Astrocyte of the cerebellum (primary cell): Measurements from ENCODE around the gene FBXO27.
"Not testable (repeated sequence)": the region's sequence is repeated elsewhere in the genome, so short reads cannot be mapped to it uniquely, and the experiment has no call there.

Experiments
- DNase-seq: peaks from one replicate; pipeline ENCODE4 v3.0.0-alpha.2; 2011; ENCODE audit warnings: low read depth
- H3K4me3 ChIP-seq: 2 replicates; pipeline ENCODE4 v1.5.1; 2011; ENCODE audit warnings: mild to moderate bottlenecking, low read depth, low read length, moderate library complexity
- in situ Hi-C: cut with HindIII; loops from 2 replicates; pipeline ENCODE4 v1.10.0; 2017; ENCODE audit warnings: low sequenced_read_pairs
- TF ChIP-seq, protein P1 (sequence below): IDR thresholded peaks from 2 replicates; pipeline ENCODE4 v1.5.1; 2012; ENCODE audit warnings: low read length, low read depth, moderate library complexity, mild to moderate bottlenecking; ENCODE audit errors: missing control alignments

Gene FBXO27

DNA sequence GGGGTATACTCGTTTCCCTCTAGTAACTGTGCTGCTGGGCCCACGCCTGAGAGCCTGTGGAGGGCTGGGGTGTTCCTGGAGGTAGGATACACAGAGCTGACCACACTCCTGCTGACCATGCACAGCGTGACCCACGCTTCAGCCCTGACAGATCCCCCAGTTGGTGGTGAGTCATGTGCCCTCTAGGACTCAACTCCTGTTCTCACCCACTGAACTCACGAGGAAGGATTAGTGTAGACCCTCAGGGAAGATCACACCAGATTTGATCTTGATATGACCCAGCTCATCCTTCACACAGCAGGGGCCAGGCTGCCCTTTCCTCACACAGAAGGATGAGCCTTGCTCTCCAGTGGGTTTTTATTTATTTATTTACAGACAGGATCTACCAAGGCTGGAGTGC is 38.5 kb upstream of the FBXO27 start:
- TF ChIP-seq, protein P1, sequence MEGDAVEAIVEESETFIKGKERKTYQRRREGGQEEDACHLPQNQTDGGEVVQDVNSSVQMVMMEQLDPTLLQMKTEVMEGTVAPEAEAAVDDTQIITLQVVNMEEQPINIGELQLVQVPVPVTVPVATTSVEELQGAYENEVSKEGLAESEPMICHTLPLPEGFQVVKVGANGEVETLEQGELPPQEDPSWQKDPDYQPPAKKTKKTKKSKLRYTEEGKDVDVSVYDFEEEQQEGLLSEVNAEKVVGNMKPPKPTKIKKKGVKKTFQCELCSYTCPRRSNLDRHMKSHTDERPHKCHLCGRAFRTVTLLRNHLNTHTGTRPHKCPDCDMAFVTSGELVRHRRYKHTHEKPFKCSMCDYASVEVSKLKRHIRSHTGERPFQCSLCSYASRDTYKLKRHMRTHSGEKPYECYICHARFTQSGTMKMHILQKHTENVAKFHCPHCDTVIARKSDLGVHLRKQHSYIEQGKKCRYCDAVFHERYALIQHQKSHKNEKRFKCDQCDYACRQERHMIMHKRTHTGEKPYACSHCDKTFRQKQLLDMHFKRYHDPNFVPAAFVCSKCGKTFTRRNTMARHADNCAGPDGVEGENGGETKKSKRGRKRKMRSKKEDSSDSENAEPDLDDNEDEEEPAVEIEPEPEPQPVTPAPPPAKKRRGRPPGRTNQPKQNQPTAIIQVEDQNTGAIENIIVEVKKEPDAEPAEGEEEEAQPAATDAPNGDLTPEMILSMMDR, result no peak
- DNase-seq, result no peak
- H3K4me3 ChIP-seq, result no peak overlapping the region
- in situ Hi-C loops, result no loop called here

DNA sequence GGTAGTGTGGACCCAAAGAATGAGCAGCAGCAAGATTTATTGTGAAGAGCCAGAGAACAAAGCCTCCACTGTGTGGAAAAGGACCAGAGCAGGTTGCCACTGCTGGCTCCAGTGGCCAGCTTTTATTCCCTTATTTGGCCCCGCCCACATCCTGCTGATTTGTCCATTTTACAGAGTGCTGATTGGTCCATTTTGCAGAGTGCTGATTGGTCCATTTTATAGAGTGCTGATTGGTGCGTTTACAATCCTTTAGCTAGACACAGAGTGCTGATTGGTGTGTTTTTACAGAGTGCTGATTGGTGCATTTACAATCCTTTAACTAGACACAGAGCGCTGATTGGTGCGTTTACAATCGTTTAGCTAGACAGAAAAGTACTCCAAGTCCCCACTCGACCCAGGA is 35.9 kb upstream of the FBXO27 start:
- H3K4me3 ChIP-seq, DNase-seq, in situ Hi-C loops: not testable (repeated sequence)

DNA sequence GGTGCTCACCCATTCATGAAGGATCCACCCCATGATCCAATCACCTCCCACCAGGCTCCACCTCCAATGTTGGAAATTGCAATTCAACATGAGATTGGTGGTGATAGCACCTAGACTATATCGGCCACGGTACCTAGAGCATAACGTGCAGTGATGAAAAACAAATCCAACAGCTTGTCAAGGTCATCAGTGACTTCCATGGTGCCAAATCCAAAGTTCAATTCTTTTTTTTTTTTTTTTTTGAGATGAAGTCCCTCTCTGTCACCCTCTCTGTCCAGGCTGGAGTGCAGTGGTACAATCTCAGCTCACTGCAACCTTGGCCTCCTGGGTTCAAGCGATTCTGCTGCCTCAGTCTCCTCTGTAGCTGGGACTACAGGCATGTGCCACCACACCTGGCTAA is 34.8 kb upstream of the FBXO27 start:
- TF ChIP-seq, protein P1, result no peak
- in situ Hi-C loops, result no loop called here
- no peak overlapping the region for H3K4me3 ChIP-seq
- no peak for DNase-seq

DNA sequence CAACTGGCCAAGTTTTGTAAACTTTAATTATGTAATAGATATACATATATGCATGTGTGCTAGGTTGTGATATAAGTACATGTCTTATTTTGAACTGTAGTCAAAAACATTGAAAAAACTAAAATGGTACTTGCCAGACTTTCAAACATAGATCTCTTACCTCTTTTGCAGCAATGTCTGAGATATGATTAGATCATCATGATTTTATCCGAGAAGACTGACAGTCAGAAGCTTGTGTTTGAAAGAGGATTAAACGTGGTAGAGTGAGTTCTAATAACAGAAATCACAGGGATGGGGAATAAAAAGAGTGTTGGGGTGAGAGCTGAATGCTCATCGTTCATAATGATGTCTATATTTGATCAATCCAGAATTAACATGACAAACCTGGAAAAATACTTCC is 33.6 kb upstream of the FBXO27 start:
- no peak overlapping the region for H3K4me3 ChIP-seq
- in situ Hi-C loops, result no loop called here
- TF ChIP-seq, protein P1, result no peak
- no peak for DNase-seq

DNA sequence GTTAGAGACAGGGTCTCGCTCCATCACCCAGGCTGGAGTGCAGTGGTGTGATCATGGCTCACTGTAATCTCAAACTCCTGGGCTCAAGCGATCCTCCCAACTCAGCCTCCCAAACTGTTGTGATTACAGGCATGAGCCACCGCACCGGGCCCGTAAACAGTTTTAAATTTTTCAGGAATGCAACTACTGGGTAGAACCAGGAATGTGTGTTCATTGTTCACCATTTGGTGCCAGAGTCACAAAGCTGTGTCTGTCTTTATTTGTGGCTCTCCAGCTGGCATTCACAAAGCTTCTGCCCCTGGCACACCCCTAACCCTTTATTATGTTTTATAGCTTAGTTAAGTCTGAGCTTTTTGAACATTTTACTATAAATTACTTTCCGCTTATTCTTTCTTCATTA is 32.1 kb upstream of the FBXO27 start:
- in situ Hi-C loops, result no loop called here
- no peak overlapping the region for H3K4me3 ChIP-seq
- TF ChIP-seq, protein P1, result no peak
- DNase-seq, result no peak

DNA sequence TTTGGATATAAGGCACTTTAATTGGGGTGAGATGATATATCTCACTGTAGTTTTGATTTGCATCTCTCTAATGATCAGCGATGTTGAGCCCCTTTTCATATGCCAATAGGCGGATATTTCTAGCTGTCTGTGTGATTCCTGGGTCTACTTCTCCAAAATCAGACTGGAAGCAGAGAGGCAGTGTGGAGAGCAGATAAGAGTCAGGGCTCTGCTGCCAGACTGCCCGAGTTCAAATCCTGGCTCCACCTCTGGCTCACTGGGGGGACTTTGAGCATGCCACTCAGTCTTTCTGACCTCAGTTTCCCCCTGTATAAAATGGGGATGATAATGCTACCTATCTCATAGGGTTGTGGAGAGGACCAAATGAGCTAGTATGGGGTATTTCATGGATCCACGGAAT is 27.8 kb upstream of the FBXO27 start:
- in situ Hi-C loops, result no loop called here
- no peak for DNase-seq
- H3K4me3 ChIP-seq, result no peak overlapping the region
- TF ChIP-seq, protein P1, result no peak

DNA sequence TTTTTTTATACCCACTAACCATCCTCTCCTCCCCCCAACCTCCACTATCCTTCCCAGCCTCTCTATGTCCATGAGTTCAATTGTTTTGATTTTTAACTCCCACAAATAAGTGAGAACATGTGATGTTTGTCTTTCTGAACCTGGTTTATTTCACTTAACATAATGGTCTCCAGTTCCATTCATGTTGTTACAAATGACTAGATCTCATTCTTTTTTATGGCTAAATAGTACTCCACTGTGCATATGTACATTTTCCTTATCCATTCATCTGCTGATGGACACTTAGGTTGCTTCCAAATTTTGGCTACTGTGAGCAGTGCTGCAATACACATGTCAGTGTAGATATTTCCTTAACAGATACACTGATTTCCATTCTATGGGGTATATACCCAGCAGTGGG is 27.0 kb upstream of the FBXO27 start:
- no peak overlapping the region for H3K4me3 ChIP-seq
- DNase-seq, result no peak
- TF ChIP-seq, protein P1, result no peak
- in situ Hi-C loops, result no loop called here
